GM20000 (cell line): Measurements from ENCODE around the gene CAMTA1.

Experiments
- DNase-seq: peaks from one replicate; pipeline ENCODE4 v3.0.0; 2012; ENCODE audit warnings: low spot score
- CTCF ChIP-seq: IDR thresholded peaks from 2 replicates; pipeline ENCODE4 v1.5.1; 2012; ENCODE audit warnings: mild to moderate bottlenecking, control low read depth; ENCODE audit errors: extremely low read depth, missing control alignments

CAMTA1 gene

DNA sequence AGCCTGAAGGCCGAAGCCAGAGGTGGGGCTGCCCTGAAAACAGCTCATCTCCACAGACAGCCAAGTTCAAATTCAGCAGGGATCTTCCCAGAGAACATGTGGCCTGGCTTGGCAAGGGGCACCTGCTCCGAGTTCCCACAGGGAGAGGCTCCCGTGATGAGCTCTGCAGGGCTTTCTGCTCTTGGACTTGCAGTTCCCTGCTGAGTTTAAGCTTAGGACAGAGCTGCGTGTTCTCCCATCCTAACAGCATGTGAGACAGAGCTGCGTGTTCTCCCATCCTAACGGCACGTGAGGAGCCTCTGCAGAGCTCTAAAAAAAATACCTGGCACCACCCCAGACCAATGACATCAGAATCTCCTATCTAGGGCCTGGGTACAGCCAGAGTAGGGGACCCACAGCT, 872.8 kb downstream of the CAMTA1 start:
- TF ChIP-seq CTCF: no peak
- no peak for DNase-seq

GRCh38 chr1:7659514-7659913, 874.3 kb downstream of the CAMTA1 start:
- no peak for TF ChIP-seq CTCF
- DNase-seq: no peak

DNA sequence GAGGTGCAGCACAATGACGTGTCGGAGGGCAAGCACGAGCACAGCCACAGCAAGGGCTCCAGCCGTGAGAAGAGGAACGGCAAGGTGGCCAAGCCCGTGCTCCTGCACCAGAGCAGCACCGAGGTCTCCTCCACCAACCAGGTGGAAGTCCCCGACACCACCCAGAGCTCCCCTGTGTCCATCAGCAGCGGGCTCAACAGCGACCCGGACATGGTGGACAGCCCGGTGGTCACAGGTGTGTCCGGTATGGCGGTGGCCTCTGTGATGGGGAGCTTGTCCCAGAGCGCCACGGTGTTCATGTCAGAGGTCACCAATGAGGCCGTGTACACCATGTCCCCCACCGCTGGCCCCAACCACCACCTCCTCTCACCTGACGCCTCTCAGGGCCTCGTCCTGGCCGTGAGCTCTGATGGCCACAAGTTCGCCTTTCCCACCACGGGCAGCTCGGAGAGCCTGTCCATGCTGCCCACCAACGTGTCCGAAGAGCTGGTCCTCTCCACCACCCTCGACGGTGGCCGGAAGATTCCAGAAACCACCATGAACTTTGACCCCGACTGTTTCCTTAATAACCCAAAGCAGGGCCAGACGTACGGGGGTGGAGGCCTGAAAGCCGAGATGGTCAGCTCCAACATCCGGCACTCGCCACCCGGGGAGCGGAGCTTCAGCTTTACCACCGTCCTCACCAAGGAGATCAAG, 878.3 kb downstream of the CAMTA1 start:
- TF ChIP-seq CTCF: no peak
- no peak for DNase-seq

DNA sequence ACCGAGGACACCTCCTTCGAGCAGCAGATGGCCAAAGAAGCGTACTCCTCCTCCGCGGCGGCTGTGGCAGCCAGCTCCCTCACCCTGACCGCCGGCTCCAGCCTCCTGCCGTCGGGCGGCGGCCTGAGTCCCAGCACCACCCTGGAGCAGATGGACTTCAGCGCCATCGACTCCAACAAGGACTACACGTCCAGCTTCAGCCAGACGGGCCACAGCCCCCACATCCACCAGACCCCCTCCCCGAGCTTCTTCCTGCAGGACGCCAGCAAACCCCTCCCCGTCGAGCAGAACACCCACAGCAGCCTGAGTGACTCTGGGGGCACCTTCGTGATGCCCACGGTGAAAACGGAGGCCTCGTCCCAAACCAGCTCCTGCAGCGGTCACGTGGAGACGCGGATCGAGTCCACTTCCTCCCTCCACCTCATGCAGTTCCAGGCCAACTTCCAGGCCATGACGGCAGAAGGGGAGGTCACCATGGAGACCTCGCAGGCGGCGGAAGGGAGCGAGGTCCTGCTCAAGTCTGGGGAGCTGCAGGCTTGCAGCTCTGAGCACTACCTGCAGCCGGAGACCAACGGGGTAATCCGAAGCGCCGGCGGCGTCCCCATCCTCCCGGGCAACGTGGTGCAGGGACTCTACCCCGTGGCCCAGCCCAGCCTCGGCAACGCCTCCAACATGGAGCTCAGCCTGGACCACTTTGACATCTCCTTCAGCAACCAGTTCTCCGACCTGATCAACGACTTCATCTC, 879.1 kb downstream of the CAMTA1 start:
- DNase-seq: no peak
- TF ChIP-seq CTCF: no peak

DNA sequence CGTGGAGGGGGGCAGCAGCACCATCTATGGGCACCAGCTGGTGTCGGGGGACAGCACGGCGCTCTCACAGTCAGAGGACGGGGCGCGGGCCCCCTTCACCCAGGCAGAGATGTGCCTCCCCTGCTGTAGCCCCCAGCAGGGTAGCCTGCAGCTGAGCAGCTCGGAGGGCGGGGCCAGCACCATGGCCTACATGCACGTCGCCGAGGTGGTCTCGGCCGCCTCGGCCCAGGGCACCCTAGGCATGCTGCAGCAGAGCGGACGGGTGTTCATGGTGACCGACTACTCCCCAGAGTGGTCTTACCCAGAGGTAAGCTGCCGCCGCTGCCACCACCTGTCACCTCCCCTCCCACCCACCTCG, 879.6 kb downstream of the CAMTA1 start:
- no peak for DNase-seq
- TF ChIP-seq CTCF: no peak

- no peak for TF ChIP-seq CTCF
- DNase-seq: no peak
These were observed 881.0 kb downstream of the CAMTA1 start for GRCh38 chr1:7666249-7666648.

- no peak for TF ChIP-seq CTCF
- DNase-seq: no peak
These were observed 881.9 kb downstream of the CAMTA1 start for GRCh38 chr1:7667159-7667558.
